Endothelial cell of umbilical vein (primary cell): ENCODE data around the gene DIS3L2. TPM values are rescaled to one million over a fixed set of nuclear protein-coding genes. Genes with fewer than 3 reads are reported as not detected.

Experiments
- BruUV-seq: library from RNA; stranded (reverse); fragments of 400-500 nt; replicated peaks from 2 replicates; lab custom pipeline; 2021; lab: Mats Ljungman, UMichigan
- CTCF ChIA-PET: fragments of 300-600, 350-600 bp; sonication (Branson Sonifier 250); formaldehyde crosslinking; loops from one replicate; lab custom pipeline; 2021; ENCODE audit warnings: antibody characterized with exemption, inconsistent platforms; lab: Charles Lee
- POLR2A ChIA-PET: fragments of 300-600, 350-600 bp; sonication (Branson Sonifier 250); formaldehyde crosslinking; loops from one replicate; lab custom pipeline; 2021; ENCODE audit warnings: antibody characterized with exemption, inconsistent platforms; lab: Charles Lee
- DNase-seq: peaks from one replicate; pipeline ENCODE4 v3.0.0-alpha.2; 2011; ENCODE audit warnings: low read depth, low spot score
- FAIRE-seq: peaks from 2 replicates; lab custom pipeline; 2011; peaks lifted over from hg19 to GRCh38; lab: Jason Lieb, UNC
- H2AFZ ChIP-seq: 2 replicates; pipeline ENCODE4 v1.6.0; 2012; ENCODE audit warnings: low read depth, low read length, control low read depth, inconsistent platforms
- H3K27ac ChIP-seq: 2 replicates; pipeline ENCODE4 v1.5.1; 2011; ENCODE audit warnings: low read depth, mild to moderate bottlenecking, control low read depth, low read length, moderate library complexity; ENCODE audit not compliant: insufficient read depth
- H3K27me3 ChIP-seq, 2 experiments: 2 replicates each; pipeline versions ENCODE4 v1.6.0 to v1.6.1; 2011; ENCODE audit warnings: low read length in 2 of 2, mixed read lengths in 1 of 2; ENCODE audit not compliant: control insufficient read depth in 2 of 2, insufficient read depth in 2 of 2
- H3K36me3 ChIP-seq, 2 experiments: 2 replicates in 1 of 2; 3 replicates in 1 of 2; pipeline ENCODE4 v1.5.1; 2011; ENCODE audit warnings: low read length in 2 of 2, mild to moderate bottlenecking in 1 of 2, moderate library complexity in 1 of 2; ENCODE audit not compliant: control insufficient read depth in 2 of 2, insufficient read depth in 2 of 2; ENCODE audit errors: extremely low read depth in 1 of 2
- H3K4me1 ChIP-seq: 3 replicates; pipeline ENCODE4 v1.5.1; 2011; ENCODE audit warnings: mild to moderate bottlenecking, low read length; ENCODE audit not compliant: control insufficient read depth, insufficient read depth; ENCODE audit errors: extremely low read depth
- H3K4me2 ChIP-seq: 2 replicates; pipeline ENCODE4 v1.6.1; 2011; ENCODE audit warnings: low read length, control low read depth, mixed read lengths; ENCODE audit not compliant: insufficient read depth
- H3K4me3 ChIP-seq, 3 experiments: fragments of 200-600 bp in 1 of 3; sonication (generic), shearing (Covaris generic) in 1 of 3; replicated peaks in 1 of 3; 2 replicates each; pipeline ENCODE4 v1.5.1; 2011 to 2016; ENCODE audit warnings: control low read depth in 3 of 3, low read length in 3 of 3, mild to moderate bottlenecking in 2 of 3, inconsistent platforms in 1 of 3, low read depth in 1 of 3, moderate library complexity in 1 of 3; ENCODE audit not compliant: insufficient read depth in 1 of 3
- H3K79me2 ChIP-seq: 2 replicates; pipeline ENCODE4 v1.6.0; 2012; ENCODE audit warnings: low read length, inconsistent platforms; ENCODE audit not compliant: control insufficient read depth, insufficient read depth
- H3K9ac ChIP-seq: replicated peaks from 2 replicates; pipeline ENCODE3; 2011; ENCODE audit warnings: low read length, control low read depth; ENCODE audit not compliant: insufficient read depth; ENCODE audit errors: extremely low read depth
- H3K9me1 ChIP-seq: replicated peaks from 3 replicates; pipeline ENCODE4 v1.6.0; 2011; ENCODE audit warnings: mild to moderate bottlenecking, low read length; ENCODE audit not compliant: control insufficient read depth, insufficient read depth; ENCODE audit errors: extremely low read depth
- H3K9me3 ChIP-seq: replicated peaks from 2 replicates; pipeline ENCODE4 v1.5.1; 2012; ENCODE audit warnings: low read length, inconsistent platforms; ENCODE audit not compliant: control insufficient read depth, insufficient read depth
- H4K20me1 ChIP-seq: replicated peaks from 2 replicates; pipeline ENCODE3; 2011; ENCODE audit warnings: mild to moderate bottlenecking, low read length; ENCODE audit not compliant: control insufficient read depth, insufficient read depth; ENCODE audit errors: extremely low read depth
- EZH2 ChIP-seq: IDR thresholded peaks from 2 replicates; pipeline ENCODE4 v1.6.1; 2012; ENCODE audit warnings: borderline replicate concordance, low read depth, mild to moderate bottlenecking, moderate library complexity, low read length, inconsistent platforms; ENCODE audit not compliant: severe bottlenecking
- FOS ChIP-seq: IDR thresholded peaks from 2 replicates; pipeline ENCODE4 v1.6.1; 2011; ENCODE audit warnings: mild to moderate bottlenecking, low read length, moderate library complexity, borderline replicate concordance; ENCODE audit not compliant: insufficient read depth
- GATA2 ChIP-seq: IDR thresholded peaks from 2 replicates; pipeline ENCODE4 v1.7.0; 2011; ENCODE audit warnings: low read depth, mild to moderate bottlenecking, moderate library complexity, mixed read lengths, low read length; ENCODE audit not compliant: insufficient read length, insufficient read depth
- JUN ChIP-seq: IDR thresholded peaks from 2 replicates; pipeline ENCODE4 v1.6.1; 2011; ENCODE audit warnings: borderline replicate concordance, low read depth; ENCODE audit not compliant: insufficient read length, insufficient read depth
- MYC ChIP-seq: IDR thresholded peaks from one replicate; pipeline ENCODE4 v1.6.1; 2011; ENCODE audit warnings: mild to moderate bottlenecking, low read depth, low read length
- POLR2A ChIP-seq: IDR thresholded peaks from 2 replicates; pipeline ENCODE4 v1.6.1; 2012; ENCODE audit warnings: low read depth, mild to moderate bottlenecking, control low read depth, low read length
- POLR2AphosphoS5 ChIP-seq: IDR thresholded peaks from 2 replicates; pipeline ENCODE4 v1.6.1; 2012; ENCODE audit warnings: low read depth, mild to moderate bottlenecking, control low read depth, low read length, moderate library complexity; ENCODE audit not compliant: insufficient read depth
- dilution Hi-C: fragments of 300-500 bp; cut with MboI; formaldehyde crosslinking; loops from one replicate; pipeline ENCODE4 v1.15.0; 2019; ENCODE audit warnings: low sequenced_read_pairs; ENCODE audit not compliant: extremely low pct_ligation_motif_present
- intact Hi-C: fragments of 100-400 bp; cut with micrococcal nuclease; formaldehyde crosslinking; loops from one replicate; pipeline ENCODE4 v1.10.0; 2022
- polyA plus RNA-seq, 4 experiments: library from polyadenylated mRNA; depleted of rRNA in 3 of 4; stranded (reverse) in 3 of 4; unstranded in 1 of 4; fragments of >200 nt; gene quantifications; 2 replicates each; pipeline versions ENCODE4 v1.2.1 to v1.2.3, GENCODE V29; 2011 to 2012; ENCODE audit warnings: missing spikeins in 1 of 4
- total RNA-seq: library from RNA; stranded (reverse); gene quantifications from 2 replicates; pipeline ENCODE4 v1.2.3, GENCODE V29; 2021
- TF ChIP-seq, protein P1 (sequence below): IDR thresholded peaks from 2 replicates; pipeline ENCODE4 v1.6.1; 2011; ENCODE audit not compliant: insufficient read depth, insufficient read length
- TF ChIP-seq, protein P2 (sequence below), 2 donors: IDR thresholded peaks; 1 replicate in 1 of 2; 2 replicates in 1 of 2; pipeline ENCODE4 v1.5.1; 2011; ENCODE audit warnings: low read length in 2 of 2, mild to moderate bottlenecking in 2 of 2, moderate library complexity in 2 of 2, control low read depth in 1 of 2, inconsistent platforms in 1 of 2, low read depth in 1 of 2; ENCODE audit not compliant: insufficient read depth in 1 of 2; ENCODE audit errors: extremely low read depth in 1 of 2

The DIS3L2 gene
- total and polyA plus RNA-seq, 2 donors (not counting 3 experiments of a cell fraction or from before 2014, with no cell fraction given), result 14.6 to 31.2 TPM

DNA sequence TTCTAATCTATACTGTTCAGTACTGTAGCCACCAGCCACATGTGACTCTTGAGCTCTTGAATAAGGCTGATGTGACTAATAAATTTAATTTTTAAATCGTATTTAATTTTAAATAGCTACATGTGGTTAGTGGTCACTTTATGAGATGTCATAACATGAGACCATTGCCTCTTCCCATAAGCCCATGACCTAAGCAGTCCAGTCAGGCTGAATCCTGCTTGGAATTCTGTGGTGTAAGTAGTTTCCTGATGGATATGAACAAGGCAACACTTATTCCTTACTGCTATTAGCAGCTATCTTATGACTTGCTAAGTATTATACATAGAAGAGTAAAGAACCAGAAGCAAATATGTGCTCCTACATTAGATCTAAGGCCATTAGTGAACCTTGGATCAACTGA lies 150.0 kb downstream of the DIS3L2 start:
- POLR2A ChIA-PET, result no interaction called here
- Histone ChIP-seq H4K20me1 (no peaks in the 10 kb centered on the region), H3K79me2 (no peaks in the 10 kb centered on the region), H2AFZ (no peak overlapping the region), H3K9me3 (no peaks in the 10 kb centered on the region), H3K4me2 (no peak overlapping the region), H3K27ac (no peak overlapping the region), H3K4me1 (peaks cover 4% of the 10 kb centered on the region), H3K27me3 (no peaks in the 10 kb centered on the region), H3K9me1 (no peaks in the 10 kb centered on the region), H3K4me3 (no peak overlapping the region), H3K9ac (no peak overlapping the region), H3K36me3 (no peaks in the 10 kb centered on the region)
- no peak for FAIRE-seq
- TF ChIP-seq MYC, result no peak
- no peak for TF ChIP-seq FOS
- TF ChIP-seq, protein P1, sequence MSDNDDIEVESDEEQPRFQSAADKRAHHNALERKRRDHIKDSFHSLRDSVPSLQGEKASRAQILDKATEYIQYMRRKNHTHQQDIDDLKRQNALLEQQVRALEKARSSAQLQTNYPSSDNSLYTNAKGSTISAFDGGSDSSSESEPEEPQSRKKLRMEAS, result no peak
- TF ChIP-seq EZH2, result no peak
- no peak for TF ChIP-seq GATA2
- no peak for TF ChIP-seq JUN
- TF ChIP-seq, protein P2, sequence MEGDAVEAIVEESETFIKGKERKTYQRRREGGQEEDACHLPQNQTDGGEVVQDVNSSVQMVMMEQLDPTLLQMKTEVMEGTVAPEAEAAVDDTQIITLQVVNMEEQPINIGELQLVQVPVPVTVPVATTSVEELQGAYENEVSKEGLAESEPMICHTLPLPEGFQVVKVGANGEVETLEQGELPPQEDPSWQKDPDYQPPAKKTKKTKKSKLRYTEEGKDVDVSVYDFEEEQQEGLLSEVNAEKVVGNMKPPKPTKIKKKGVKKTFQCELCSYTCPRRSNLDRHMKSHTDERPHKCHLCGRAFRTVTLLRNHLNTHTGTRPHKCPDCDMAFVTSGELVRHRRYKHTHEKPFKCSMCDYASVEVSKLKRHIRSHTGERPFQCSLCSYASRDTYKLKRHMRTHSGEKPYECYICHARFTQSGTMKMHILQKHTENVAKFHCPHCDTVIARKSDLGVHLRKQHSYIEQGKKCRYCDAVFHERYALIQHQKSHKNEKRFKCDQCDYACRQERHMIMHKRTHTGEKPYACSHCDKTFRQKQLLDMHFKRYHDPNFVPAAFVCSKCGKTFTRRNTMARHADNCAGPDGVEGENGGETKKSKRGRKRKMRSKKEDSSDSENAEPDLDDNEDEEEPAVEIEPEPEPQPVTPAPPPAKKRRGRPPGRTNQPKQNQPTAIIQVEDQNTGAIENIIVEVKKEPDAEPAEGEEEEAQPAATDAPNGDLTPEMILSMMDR (IDR thresholded peaks at IDR 0.05; ENCODE audit: extremely low read depth in 1 of 2, insufficient read depth in 1 of 2, low read depth in 1 of 2, low read length in 2 of 2), result no peak
- no peak for TF ChIP-seq POLR2A
- no peak for TF ChIP-seq POLR2AphosphoS5
- CTCF ChIA-PET, result interaction anchor here (1.2 to 1.8 kb wide), 2 partner anchors 14 to 31 kb away, joined by 3 to 4 read pairs; no protein-coding TSS in a partner anchor
- DNase-seq, result no peak
- dilution Hi-C loops, result no loop called here
- no TSS peak for BruUV-seq
- intact Hi-C loops, result no loop called here
